Fibroblast of lung (primary cell): Measurements from ENCODE around the gene ANKRD40. TPM values are rescaled to one million over a fixed set of nuclear protein-coding genes. Genes with fewer than 3 reads are reported as not detected.

Experiments
- DNase-seq, 2 donors: peaks; one replicate each; pipeline versions ENCODE4 v3.0.0 to v3.0.0-alpha.2; 2010; ENCODE audit warnings: low read depth in 2 of 2
- H2AFZ ChIP-seq: 2 replicates; pipeline ENCODE4 v1.5.1; 2012; ENCODE audit warnings: low read length, control low read depth, inconsistent platforms
- H3K27ac ChIP-seq: 2 replicates; pipeline ENCODE4 v1.5.1; 2011; ENCODE audit warnings: low read length, control low read depth; ENCODE audit not compliant: insufficient read depth
- H3K27me3 ChIP-seq: 2 replicates; pipeline ENCODE4 v1.5.1; 2011; ENCODE audit warnings: mild to moderate bottlenecking, low read length; ENCODE audit not compliant: control insufficient read depth, insufficient read depth
- H3K36me3 ChIP-seq: 2 replicates; pipeline ENCODE4 v1.5.1; 2011; ENCODE audit warnings: low read length; ENCODE audit not compliant: control insufficient read depth, insufficient read depth
- H3K4me1 ChIP-seq: 2 replicates; pipeline ENCODE4 v1.5.1; 2011; ENCODE audit warnings: low read length; ENCODE audit not compliant: control insufficient read depth, insufficient read depth; ENCODE audit errors: extremely low read depth
- H3K4me2 ChIP-seq: 2 replicates; pipeline ENCODE4 v1.5.1; 2011; ENCODE audit warnings: low read length, control low read depth; ENCODE audit not compliant: insufficient read depth; ENCODE audit errors: extremely low read depth
- H3K4me3 ChIP-seq, 4 experiments: fragments of 200-600 bp in 1 of 4; sonication (generic) in 1 of 4; replicated peaks in 1 of 4; 2 replicates each; pipeline ENCODE4 v1.5.1; 2011 to 2016; ENCODE audit warnings: low read length in 4 of 4, low read depth in 3 of 4, mild to moderate bottlenecking in 3 of 4, control low read depth in 2 of 4, inconsistent platforms in 1 of 4, mixed read lengths in 1 of 4; ENCODE audit not compliant: insufficient read depth in 1 of 4; ENCODE audit errors: control extremely low read depth in 1 of 4
- H3K79me2 ChIP-seq: 2 replicates; pipeline ENCODE4 v1.5.1; 2012; ENCODE audit warnings: mild to moderate bottlenecking, low read length, inconsistent platforms; ENCODE audit not compliant: control insufficient read depth, insufficient read depth
- H3K9ac ChIP-seq: 2 replicates; pipeline ENCODE4 v1.5.1; 2011; ENCODE audit warnings: mild to moderate bottlenecking, low read length, control low read depth; ENCODE audit not compliant: insufficient read depth
- H3K9me3 ChIP-seq: 2 replicates; pipeline ENCODE4 v1.5.1; 2012; ENCODE audit warnings: low read depth, low read length; ENCODE audit not compliant: control insufficient read depth, insufficient read depth
- H4K20me1 ChIP-seq: 2 replicates; pipeline ENCODE4 v1.5.1; 2011; ENCODE audit warnings: low read length; ENCODE audit not compliant: control insufficient read depth, insufficient read depth; ENCODE audit errors: extremely low read depth
- CTCF ChIP-seq, 2 donors: IDR thresholded peaks in 1 of 2; conservative IDR thresholded peaks in 1 of 2; 1 replicate in 1 of 2; 2 replicates in 1 of 2; pipeline ENCODE4 v1.5.1; 2011 to 2012; ENCODE audit warnings: low read length in 2 of 2, control low read depth in 1 of 2, inconsistent platforms in 1 of 2, low read depth in 1 of 2, mild to moderate bottlenecking in 1 of 2
- EZH2 ChIP-seq: IDR thresholded peaks from 2 replicates; pipeline ENCODE4 v1.5.1; 2012; ENCODE audit warnings: low read length, control low read depth, mild to moderate bottlenecking; ENCODE audit errors: missing control alignments
- polyA plus RNA-seq, 2 donors: library from polyadenylated mRNA; depleted of rRNA in 1 of 2; stranded (reverse) in 1 of 2; unstranded in 1 of 2; fragments of >200 nt; gene quantifications; 2 replicates each; pipeline ENCODE4 v1.2.1, GENCODE V29; 2011 to 2012; ENCODE audit warnings: missing spikeins in 1 of 2
- total RNA-seq: library from RNA; depleted of rRNA; stranded (reverse); fragments of >200 nt; gene quantifications from 2 replicates; pipeline ENCODE4 v1.2.1, GENCODE V29; 2014

The ANKRD40 gene
- total and polyA plus RNA-seq, 2 donors (not counting 1 experiment from before 2014, with no cell fraction given), result 34.5 to 59.9 TPM

GRCh38 chr17:50688245-50688644 lies 19.5 kb downstream of the ANKRD40 start:
- Histone ChIP-seq H3K9me3 (no peaks in the 10 kb centered on the region), H3K4me2 (no peak overlapping the region), H2AFZ (no peak overlapping the region), H3K27ac (no peak overlapping the region), H3K9ac (no peak overlapping the region), H4K20me1 (no peaks in the 10 kb centered on the region), H3K4me3 (no peak overlapping the region), H3K4me1 (peaks cover 42% of the 10 kb centered on the region), H3K79me2 (no peaks in the 10 kb centered on the region), H3K36me3 (no peaks in the 10 kb centered on the region), H3K27me3 (no peaks in the 10 kb centered on the region)
- TF ChIP-seq CTCF (conservative IDR thresholded peaks at IDR 0.05 in 1 of 2, IDR thresholded peaks at IDR 0.05 in 1 of 2; ENCODE audit: low read depth in 1 of 2, low read length in 2 of 2) (no peak), EZH2 (no peak)
- no peak for DNase-seq

DNA sequence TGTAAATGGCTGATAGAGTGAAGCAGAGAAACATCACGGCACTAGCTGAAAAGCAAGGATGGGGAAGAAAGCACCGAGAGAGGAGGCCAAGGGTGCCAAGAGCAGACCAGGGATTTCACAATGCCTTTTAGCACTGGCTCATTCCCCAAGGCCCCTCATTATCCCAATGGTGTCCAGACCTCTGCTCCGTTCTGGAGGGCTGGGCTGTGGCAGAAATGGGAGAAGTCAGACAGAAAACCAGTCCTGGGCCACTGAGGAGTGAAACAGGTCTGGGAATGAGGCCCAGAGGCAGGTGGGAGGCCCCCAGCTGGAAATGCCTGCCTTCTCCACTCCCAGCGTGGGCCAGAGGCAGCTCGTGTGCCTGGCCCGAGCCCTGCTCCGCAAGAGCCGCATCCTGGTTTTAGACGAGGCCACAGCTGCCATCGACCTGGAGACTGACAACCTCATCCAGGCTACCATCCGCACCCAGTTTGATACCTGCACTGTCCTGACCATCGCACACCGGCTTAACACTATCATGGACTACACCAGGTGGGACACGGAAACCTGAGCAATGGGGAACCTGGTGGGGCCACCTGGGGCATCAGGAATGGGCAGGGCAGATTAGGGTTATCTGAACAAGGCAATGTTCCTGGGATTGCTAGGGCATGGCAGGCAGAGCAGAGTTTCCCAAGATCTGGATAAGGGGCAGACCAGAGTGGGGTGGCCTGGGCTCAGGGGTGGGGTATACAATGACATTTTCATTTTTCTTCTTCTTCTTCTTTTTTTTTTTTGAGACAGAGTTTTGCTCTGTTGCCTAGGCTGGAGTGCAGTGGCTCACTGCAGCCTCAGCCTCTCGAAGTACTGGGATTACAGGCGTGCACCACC lies 20.3 kb downstream of the ANKRD40 start:
- no peak overlapping the region for H3K4me2 ChIP-seq
- peak; percentile 51 to 57 for DNase-seq

More for the DNA sequence above, 20.3 kb downstream of the ANKRD40 start:
- Histone ChIP-seq H4K20me1 (no peaks in the 10 kb centered on the region), H3K27ac (no peak overlapping the region), H3K9me3 (no peaks in the 10 kb centered on the region), H3K4me3 (no peak overlapping the region), H2AFZ (no peak overlapping the region), H3K27me3 (no peaks in the 10 kb centered on the region), H3K36me3 (no peaks in the 10 kb centered on the region), H3K9ac (no peak overlapping the region), H3K4me1 (peaks cover 36% of the 10 kb centered on the region), H3K79me2 (no peaks in the 10 kb centered on the region)
- no peak for TF ChIP-seq CTCF (conservative IDR thresholded peaks at IDR 0.05 in 1 of 2, IDR thresholded peaks at IDR 0.05 in 1 of 2; ENCODE audit: low read depth in 1 of 2, low read length in 2 of 2)
- no peak for TF ChIP-seq EZH2
